Measurements from ENCODE around the gene STK17A. TPM values are rescaled to one million over a fixed set of nuclear protein-coding genes. Genes with fewer than 3 reads are reported as not detected.

The STK17A gene
- polyA plus RNA-seq, 1 donor from 2014 or later: 7.9 TPM

- no peaks in the 10 kb centered on the region for H3K27me3 ChIP-seq (ENCODE audit: insufficient read depth, low read depth, low read length)
- H3K9me3 ChIP-seq (ENCODE audit: low read length): no peaks in the 10 kb centered on the region
- no peaks in the 10 kb centered on the region for H3F3A ChIP-seq (ENCODE audit: insufficient read depth, low read length, poor library complexity, severe bottlenecking)
- no peaks in the 10 kb centered on the region for H4K20me1 ChIP-seq (ENCODE audit: insufficient read depth)
- H3K9ac ChIP-seq (ENCODE audit: low read length): no peak overlapping the region
- no peaks in the 10 kb centered on the region for H3K79me2 ChIP-seq (replicated peaks; ENCODE audit: insufficient read depth, low read length)
- no peaks in the 10 kb centered on the region for H3K9me2 ChIP-seq (ENCODE audit: insufficient read depth, low read length)
- H3K4me2 ChIP-seq (ENCODE audit: low read length): no peak overlapping the region
- H3K27ac ChIP-seq (ENCODE audit: low read length): no peak overlapping the region
- H3K4me3 ChIP-seq (ENCODE audit: low read length): no peak overlapping the region
- TF ChIP-seq, protein P1, sequence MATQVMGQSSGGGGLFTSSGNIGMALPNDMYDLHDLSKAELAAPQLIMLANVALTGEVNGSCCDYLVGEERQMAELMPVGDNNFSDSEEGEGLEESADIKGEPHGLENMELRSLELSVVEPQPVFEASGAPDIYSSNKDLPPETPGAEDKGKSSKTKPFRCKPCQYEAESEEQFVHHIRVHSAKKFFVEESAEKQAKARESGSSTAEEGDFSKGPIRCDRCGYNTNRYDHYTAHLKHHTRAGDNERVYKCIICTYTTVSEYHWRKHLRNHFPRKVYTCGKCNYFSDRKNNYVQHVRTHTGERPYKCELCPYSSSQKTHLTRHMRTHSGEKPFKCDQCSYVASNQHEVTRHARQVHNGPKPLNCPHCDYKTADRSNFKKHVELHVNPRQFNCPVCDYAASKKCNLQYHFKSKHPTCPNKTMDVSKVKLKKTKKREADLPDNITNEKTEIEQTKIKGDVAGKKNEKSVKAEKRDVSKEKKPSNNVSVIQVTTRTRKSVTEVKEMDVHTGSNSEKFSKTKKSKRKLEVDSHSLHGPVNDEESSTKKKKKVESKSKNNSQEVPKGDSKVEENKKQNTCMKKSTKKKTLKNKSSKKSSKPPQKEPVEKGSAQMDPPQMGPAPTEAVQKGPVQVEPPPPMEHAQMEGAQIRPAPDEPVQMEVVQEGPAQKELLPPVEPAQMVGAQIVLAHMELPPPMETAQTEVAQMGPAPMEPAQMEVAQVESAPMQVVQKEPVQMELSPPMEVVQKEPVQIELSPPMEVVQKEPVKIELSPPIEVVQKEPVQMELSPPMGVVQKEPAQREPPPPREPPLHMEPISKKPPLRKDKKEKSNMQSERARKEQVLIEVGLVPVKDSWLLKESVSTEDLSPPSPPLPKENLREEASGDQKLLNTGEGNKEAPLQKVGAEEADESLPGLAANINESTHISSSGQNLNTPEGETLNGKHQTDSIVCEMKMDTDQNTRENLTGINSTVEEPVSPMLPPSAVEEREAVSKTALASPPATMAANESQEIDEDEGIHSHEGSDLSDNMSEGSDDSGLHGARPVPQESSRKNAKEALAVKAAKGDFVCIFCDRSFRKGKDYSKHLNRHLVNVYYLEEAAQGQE (IDR thresholded peaks at IDR 0.05; ENCODE audit: borderline replicate concordance): no peak
- TF ChIP-seq SMC3 (conservative IDR thresholded peaks at IDR 0.05; ENCODE audit: poor library complexity): no peak
- no peak for TF ChIP-seq EZH2 (IDR thresholded peaks at IDR 0.05; ENCODE audit: borderline replicate concordance, insufficient read depth, low read length, poor library complexity, severe bottlenecking)
- no peak for TF ChIP-seq POLR2AphosphoS5 (IDR thresholded peaks at IDR 0.05)
- TF ChIP-seq MXI1 (conservative IDR thresholded peaks at IDR 0.05; ENCODE audit: poor library complexity, severe bottlenecking): no peak
- TF ChIP-seq, protein P2, sequence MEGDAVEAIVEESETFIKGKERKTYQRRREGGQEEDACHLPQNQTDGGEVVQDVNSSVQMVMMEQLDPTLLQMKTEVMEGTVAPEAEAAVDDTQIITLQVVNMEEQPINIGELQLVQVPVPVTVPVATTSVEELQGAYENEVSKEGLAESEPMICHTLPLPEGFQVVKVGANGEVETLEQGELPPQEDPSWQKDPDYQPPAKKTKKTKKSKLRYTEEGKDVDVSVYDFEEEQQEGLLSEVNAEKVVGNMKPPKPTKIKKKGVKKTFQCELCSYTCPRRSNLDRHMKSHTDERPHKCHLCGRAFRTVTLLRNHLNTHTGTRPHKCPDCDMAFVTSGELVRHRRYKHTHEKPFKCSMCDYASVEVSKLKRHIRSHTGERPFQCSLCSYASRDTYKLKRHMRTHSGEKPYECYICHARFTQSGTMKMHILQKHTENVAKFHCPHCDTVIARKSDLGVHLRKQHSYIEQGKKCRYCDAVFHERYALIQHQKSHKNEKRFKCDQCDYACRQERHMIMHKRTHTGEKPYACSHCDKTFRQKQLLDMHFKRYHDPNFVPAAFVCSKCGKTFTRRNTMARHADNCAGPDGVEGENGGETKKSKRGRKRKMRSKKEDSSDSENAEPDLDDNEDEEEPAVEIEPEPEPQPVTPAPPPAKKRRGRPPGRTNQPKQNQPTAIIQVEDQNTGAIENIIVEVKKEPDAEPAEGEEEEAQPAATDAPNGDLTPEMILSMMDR (IDR thresholded peaks at IDR 0.05; ENCODE audit: poor library complexity, severe bottlenecking): no peak
- no peak for TF ChIP-seq EP300 (conservative IDR thresholded peaks at IDR 0.05; ENCODE audit: poor library complexity, severe bottlenecking)
- no peak for TF ChIP-seq RAD21 (conservative IDR thresholded peaks at IDR 0.05)
- no peak for TF ChIP-seq TAF1 (IDR thresholded peaks at IDR 0.05; ENCODE audit: low read depth)
- no peak overlapping the region for H2AFZ ChIP-seq (ENCODE audit: low read depth, low read length)
- no peaks in the 10 kb centered on the region for H3K36me3 ChIP-seq (ENCODE audit: insufficient read depth, low read length)
Observed at GRCh38 chr7:43570688-43571365, 12.1 kb upstream of the STK17A start.

DNA sequence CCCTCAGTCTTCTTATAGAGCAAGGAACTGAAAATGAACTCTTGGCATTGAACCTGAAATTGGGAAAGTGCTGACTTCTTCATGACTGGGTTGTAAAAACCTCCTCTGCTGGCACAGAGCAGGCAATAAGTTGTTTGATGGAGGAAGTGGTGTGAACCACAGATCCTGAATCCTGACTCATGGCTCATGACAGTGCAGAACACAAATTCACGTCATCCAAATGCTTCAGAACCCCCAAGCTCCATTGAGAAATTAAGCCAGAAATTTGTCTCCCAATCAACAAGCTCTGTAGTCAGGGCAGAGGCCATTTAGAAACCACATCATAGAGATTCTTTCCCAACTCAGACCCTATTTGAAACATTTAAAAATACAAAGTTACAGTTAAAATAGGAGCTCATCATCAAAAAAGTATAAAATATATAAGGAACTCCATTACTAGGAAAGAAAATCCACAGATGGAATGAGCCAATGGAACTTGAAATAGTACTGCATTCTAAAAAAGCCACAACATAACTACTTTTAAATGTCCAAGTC is 10.3 kb upstream of the STK17A start:
- Histone ChIP-seq H3K9ac (ENCODE audit: low read length) (no peak overlapping the region), H3K27ac (ENCODE audit: low read length) (no peak overlapping the region)

More for the DNA sequence above, 10.3 kb upstream of the STK17A start:
- Histone ChIP-seq H3K4me2 (ENCODE audit: low read length) (no peak overlapping the region), H3K79me2 (replicated peaks; ENCODE audit: insufficient read depth, low read length) (no peaks in the 10 kb centered on the region), H3K36me3 (ENCODE audit: insufficient read depth, low read length) (no peaks in the 10 kb centered on the region), H3F3A (ENCODE audit: insufficient read depth, low read length, poor library complexity, severe bottlenecking) (no peaks in the 10 kb centered on the region), H3K9me3 (ENCODE audit: low read length) (no peaks in the 10 kb centered on the region), H3K4me3 (ENCODE audit: low read length) (no peak overlapping the region), H2AFZ (ENCODE audit: low read depth, low read length) (no peak overlapping the region), H4K20me1 (ENCODE audit: insufficient read depth) (no peaks in the 10 kb centered on the region), H3K9me2 (ENCODE audit: insufficient read depth, low read length) (no peaks in the 10 kb centered on the region), H3K27me3 (ENCODE audit: insufficient read depth, low read depth, low read length) (no peaks in the 10 kb centered on the region)
- no peak for TF ChIP-seq EP300 (conservative IDR thresholded peaks at IDR 0.05; ENCODE audit: poor library complexity, severe bottlenecking)
- TF ChIP-seq TAF1 (IDR thresholded peaks at IDR 0.05; ENCODE audit: low read depth): no peak
- TF ChIP-seq, protein P1 (IDR thresholded peaks at IDR 0.05; ENCODE audit: borderline replicate concordance): no peak
- TF ChIP-seq, protein P2 (IDR thresholded peaks at IDR 0.05; ENCODE audit: poor library complexity, severe bottlenecking): no peak
